ENCODE results near the gene PLPP7.
"Not testable (repeated sequence)": the region's sequence is repeated elsewhere in the genome, so short reads cannot be mapped to it uniquely, and the experiment has no call there.

The PLPP7 gene

GRCh38 chr9:131270171-131271015, 19.1 kb upstream of the PLPP7 start:
- peak; percentile 63 to 75 for DNase-seq

- not testable (repeated sequence) for DNase-seq
Observed at GRCh38 chr9:131271016-131271273, 18.6 kb upstream of the PLPP7 start.

DNA sequence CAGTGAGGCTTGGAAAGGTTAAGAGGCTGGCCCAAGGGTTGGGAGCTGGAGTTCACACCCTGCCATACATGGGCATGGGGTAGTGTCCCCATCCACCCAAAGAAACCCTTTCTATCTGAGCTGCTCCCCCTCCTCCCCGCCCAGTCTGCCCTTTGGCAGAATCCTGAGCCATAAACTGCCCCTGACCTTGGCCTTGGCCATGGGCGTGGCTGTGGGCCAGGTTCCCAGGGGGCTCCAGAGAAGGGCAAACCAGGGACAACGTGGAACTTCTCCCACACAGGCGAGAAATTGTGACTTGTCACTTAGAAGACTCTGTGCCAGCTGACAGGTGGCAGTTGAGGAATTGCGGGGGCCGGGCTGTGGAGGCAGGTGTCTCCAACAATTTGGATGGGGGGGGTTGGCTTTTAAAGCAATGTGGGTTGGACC, 18.0 kb upstream of the PLPP7 start:
- peak; percentile 25 to 38 for DNase-seq

- no peak for DNase-seq
Observed at GRCh38 chr9:131272212-131272611, 17.3 kb upstream of the PLPP7 start.

DNA sequence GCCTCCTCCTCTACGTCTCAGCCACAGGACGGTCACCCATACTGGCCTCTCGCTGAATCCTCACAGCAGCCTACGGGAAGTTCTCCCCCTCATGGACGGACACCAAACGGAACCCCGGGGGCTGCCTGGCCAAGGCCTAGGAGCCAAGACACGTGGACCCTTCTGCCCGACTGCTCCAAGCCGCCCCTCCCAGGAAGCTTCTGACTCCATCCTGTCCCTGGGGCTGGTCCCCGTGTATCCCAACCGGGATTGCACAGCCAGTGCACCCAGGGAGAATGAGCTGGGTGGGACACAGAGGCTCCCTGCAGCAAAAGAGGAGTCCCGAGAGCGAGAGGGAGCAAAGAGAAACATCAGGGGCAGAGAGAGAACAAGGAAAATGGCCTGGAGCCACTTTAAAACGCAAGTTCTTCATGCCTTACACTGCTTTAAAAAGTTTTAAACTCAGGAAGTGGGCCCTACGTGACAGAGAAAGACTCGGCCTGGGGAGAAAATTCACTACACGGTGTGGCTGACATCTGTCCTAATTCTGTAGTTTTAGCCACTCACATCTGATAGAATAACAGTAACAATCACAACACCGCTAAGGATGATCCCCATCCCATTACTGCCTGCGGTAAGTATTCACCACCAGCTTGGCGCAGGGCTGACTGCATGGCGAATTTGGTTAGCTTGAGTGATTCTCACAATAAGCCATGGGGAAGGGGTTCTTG, 16.2 kb upstream of the PLPP7 start:
- DNase-seq: peak; percentile 52 to 60

GRCh38 chr9:131273856-131274673, 15.5 kb upstream of the PLPP7 start:
- DNase-seq: peak; percentile 39 to 49

DNA sequence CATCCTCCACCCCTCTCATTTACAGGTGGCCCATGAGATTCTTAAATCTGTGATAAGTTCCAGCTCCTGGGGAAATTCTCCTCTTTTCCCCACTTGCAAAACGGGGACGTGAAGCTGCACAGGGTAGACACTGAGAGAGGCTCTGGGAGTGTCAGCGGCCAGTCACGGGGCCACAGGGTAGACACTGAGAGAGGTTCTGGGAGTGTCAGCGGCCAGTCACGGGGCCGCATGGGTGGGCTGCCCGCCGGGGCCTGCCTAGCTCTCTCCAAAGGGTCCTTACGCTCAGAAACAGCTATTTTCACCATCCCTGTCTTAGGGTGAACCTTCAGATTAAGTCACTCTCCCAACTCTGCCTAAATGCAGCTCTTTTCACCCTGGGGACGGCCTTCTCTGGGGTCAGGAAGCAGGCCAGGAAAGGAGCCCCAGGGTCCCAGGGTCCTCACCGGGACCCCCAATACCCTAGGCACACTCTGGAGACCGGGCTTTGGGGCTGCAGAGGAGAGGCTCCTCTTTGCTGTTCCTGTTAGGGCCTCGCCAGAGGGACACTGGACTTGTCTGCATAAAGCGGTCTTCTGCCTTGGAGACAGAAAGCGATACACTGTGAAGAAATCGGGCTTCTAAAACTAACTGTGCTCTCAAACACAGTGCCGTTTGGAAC, 14.7 kb upstream of the PLPP7 start:
- peak; percentile 51 to 59 for DNase-seq

- peak; percentile 46 to 62 for DNase-seq
Observed at GRCh38 chr9:131275332-131276093, 14.0 kb upstream of the PLPP7 start.

DNA sequence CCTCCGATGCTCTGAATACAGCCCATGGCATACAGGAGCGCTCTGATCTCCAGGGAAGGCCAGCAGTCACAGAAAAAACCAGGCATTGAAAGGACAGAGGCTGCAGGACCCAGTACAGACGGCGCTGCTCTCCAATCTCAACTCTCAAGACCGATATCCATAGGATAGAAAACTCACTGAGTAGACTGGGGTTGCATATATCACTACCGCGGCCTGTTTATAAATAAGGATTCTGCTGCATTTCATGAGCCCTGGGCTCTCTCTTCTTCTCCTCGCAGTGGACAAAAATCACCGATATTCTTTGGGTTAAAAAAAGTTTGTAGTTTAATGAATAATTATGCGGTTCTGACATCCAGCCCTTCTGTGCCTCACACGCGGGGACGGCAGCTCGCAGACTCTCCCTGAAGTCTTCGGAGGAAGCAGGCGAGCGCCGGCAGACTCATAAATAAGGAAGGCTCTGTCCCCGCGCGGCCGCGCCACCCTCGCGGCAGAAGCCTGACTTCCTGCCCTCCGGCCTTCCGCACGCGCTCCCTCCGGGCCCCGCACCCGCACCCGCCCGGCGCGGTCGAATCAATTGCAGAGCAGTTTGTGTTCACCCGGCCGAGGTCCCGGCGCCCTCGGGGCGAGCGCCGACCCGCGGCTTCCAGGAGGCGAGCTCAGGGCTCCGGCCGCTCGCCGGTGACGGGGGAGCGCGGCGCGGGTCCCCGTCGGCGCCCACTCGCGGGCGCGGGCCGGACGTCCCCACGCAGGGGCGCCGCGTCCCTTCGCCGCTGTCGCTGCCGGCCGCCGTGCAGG, 13.2 kb upstream of the PLPP7 start, which contains the start of gene FAM78A:
Gene FAM78A, minus strand, starts transcription at position 417 of the 795 bp plus-strand sequence. Its CDS starts 331 bp downstream, at position 86.
- DNase-seq: peak; percentile 62 to 63

- DNase-seq: peak in 1 of 2 experiments; percentile 43
Observed at GRCh38 chr9:131276891-131277286, 12.6 kb upstream of the PLPP7 start.

DNA sequence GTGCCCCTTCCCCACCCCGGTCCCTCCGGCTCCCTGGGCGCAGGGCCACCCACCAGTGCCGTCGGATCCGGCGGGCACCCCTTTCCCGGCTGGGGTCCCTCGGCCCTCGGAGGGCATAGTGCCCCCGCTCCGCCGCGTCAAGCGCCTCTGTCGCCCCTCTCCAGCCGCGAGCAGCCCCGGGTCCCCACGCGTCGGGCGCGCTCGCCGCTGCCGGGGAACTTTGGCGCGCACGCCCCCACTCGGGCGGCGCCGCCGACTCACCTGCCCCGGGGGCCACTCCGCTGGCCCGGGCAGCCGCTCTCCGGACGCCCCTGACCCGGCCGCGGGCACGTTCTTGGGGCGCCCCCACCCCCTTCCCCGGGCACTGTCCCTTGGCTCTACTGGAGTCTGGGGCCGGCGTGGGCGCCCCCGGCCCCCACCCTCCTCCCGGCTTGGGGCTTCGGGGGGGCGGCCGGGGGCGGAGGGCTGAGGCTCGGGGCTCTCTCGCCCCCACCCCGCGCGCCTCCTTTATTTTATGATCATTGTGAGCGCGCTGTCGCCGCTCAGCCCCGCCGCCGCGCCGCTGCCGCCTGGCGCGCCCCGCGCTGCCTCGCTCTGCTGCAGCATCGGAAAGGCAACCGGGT, 12.1 kb upstream of the PLPP7 start:
- DNase-seq: peak; percentile 27 to 42

DNA sequence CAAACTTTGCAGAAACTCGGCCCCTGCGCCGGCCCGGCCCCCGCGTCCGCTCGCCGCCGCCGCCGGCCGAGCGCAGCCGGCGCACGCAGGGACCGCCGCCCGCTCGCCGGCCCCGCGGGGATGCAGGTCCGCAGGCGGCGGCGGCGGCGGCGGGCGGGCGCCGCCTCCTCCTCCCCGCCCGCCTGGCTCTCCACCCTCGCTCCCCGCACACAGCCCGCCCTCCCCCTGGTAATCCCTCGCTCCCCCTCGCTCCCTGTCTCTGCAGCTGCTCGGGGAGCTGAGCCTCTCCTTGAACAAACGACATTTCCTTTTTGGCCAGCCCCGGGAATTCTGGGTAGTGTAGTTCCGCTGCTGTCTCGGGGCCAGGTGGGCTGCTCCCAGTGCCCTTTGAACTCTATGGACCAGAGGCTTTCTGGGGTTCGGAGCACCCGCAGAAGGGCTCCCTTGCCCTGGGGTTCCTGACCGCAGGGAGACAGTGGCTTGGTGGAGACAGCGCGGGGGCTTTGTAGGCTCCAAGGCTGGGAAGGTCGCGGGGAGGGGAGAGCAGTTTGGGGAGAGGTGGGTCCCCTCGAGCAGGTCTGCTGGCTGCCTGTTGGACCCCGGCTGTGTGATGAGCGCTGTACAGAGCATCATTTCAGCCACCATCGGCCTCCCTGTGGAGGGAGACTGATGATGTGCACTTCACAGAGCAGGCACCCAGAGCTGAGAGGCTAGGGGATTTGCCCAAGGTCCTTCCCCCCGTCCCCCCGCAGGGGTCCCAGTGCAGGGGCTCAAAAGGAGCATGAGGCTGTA, 11.4 kb upstream of the PLPP7 start:
- peak; percentile 72 to 80 for DNase-seq

GRCh38 chr9:131278702-131279111, 10.8 kb upstream of the PLPP7 start:
- peak; percentile 25 to 37 for DNase-seq

DNA sequence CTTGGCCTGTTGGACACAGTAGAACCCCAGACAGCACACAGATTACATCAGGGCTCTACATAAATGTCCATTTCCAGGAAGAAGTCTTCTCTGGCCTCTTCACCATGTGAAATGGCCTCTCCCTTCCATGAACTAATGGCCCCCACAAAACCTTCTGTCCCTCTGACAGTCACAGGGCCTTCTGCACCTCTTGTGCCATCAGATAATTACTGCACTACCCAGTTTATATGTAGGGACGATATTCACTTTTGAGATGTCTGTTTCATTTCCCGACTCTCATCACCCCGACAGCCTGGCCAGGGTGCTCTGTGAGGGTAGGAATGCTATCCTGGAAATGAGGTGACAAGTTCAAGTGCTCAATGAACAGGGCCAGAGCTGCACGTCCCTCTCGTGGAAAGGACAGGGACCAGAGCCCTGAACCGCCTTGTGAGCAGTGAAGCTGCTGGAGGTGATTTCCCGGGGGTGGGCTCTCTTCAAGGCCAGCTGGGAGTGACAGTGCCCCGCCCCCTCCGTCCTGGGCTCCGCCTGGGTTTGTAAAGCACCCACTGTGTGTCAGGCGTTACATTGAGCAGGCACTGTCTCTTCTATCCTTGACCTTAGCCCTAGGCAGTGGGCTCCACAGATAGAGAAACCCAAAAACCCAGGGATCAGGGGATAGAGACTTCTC, 10.2 kb upstream of the PLPP7 start:
- DNase-seq: no peak

DNA sequence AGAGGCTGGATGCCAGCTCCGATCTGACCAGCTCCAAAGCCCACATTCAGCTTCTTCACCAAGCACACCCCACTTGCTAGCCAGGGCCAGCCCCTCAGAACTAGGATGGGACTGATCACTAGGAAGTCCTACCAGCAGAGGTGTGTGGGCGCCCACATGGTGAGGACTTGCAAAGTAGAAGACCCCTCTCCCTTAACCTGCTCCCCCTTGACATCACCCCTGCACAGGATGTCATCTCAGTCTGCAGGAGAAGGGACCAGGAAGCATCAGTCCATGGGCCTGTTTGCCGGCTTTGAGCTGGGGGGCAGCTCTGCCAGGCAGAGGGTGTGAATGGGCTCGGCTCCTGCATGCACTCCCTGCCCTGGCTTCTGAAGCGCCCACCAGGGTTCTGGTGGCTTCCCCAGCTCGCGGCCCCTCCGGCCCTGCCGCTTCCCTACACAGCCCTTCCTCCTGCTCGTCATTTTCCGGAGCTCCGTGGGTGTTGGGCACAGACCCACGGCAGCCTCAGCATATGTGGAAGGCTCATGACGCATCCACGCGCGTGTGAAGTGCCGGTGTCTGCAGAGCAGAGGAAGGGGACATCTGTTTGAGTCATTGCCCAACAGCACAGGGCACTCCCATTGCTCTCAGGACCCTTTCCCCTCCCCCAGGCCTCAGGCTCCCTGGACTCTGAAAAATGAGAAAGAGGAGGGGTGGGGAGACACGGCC, 9.5 kb upstream of the PLPP7 start:
- DNase-seq: no peak

DNA sequence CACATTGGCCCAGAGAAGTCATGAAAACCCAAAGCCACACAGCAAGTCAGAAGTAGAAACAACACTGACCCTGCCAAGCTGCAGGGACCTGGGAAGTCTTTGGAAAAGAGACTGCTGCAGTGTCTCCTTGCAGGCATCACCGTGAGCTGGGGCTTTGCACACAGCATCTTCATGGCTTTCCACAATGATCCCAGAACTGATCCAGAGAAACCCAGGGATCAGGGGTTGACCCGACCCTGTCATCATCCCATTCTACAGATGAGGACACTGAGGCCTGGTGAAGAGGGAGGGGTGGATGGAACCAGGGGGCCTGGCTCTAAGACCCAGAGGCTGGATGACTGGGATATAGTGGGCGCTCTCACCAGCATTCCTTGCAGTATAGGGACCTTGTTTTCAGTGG, 8.9 kb upstream of the PLPP7 start:
- DNase-seq: no peak

DNA sequence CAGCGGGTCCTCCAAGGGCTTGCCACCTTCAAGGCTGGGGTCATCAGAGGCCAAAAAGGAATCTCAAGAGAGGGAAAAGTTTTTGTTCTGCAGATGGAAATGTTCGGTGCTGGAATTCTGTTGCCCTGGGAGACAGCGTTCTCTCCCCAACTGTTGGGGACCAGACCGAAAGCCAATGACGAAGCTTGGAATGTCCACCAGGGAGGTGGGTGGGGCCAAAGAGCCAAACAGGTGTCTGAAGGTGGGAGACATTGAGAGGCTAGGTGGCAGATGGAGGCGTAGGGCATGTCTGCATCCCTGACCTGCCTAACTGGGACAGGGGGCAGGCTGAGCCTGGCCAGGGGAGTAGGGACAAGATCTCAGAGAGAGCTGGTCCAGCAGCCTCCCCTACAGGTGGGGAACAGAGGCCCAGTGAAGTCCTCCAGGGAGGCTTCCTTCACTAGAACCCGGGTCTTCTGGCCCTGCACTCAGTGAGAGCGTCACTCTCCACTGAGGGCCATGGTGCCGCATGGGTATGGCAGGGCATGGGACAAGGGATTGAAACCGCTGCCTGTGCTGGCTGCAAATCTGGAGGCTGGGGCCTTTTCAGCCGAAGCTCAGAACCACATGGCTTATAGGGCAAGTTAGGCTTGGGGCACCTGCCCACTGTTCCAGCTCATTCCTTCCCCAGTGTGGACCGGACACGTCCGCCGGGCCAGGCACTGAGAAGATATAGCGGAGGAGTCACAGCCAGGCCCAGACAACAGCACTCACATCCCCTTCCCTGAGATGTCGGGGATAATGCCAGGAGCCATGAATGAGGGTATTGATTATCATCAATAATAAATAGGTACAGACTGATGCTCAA, 8.2 kb upstream of the PLPP7 start:
- DNase-seq: no peak

- DNase-seq: no peak
Observed at GRCh38 chr9:131282175-131282574, 7.3 kb upstream of the PLPP7 start.

All from activated CD4-positive, alpha-beta T cell treated with anti-CD3 and anti-CD28 coated beads, Interleukin-2, amount 50 U/mL, for 48 hours (primary cell).